Measurements from ENCODE around the gene LSM14A.
"Not testable (repeated sequence)": the region's sequence is repeated elsewhere in the genome, so short reads cannot be mapped to it uniquely, and the experiment has no call there.

The LSM14A gene

GRCh38 chr19:34171877-34172660, at the start of gene LSM14A:
TSS of gene LSM14A (plus strand) at chr19:34172504. CDS start at chr19:34172643, 139 bp downstream.
- DNase-seq: peak; percentile 78

DNA sequence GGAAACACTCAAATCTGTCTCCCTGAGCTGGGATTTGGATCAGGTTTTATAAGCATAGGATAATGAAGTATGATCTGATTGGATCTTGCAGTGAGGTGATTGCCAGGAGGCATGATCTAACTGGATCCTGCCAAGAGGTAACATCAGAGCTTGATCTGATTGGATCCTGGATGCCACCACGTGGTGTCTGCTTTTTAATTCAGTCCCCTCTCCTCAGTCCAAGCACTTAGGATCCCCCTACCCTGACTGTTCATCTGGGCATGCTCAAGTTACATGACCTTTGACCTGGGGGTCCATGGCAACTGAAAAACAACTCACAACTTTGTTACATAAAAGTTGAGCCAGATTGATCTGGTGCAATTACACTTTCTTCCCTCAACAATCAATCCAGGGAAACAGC, 47.5 kb upstream of the LSM14A start:
- DNase-seq: no peak

DNA sequence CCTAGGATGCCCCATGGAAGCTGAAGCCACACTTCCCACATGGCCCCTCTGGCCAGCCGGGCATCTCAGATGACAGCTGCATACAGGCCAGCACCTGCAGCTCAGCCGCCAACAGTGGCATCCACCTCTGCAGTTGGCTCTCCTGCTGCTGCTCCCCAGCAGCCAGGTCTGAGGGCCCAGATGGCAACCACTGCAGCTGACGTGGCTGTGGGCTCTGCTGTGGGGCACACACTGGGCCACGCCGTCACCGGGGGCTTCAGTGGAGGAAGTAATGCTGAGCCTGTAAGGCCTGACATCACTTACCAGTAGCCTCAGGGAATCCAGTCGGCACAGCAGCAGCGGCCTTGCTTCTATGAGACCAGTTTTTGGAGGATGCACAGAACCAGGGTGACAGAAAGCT, 45.3 kb upstream of the LSM14A start:
- DNase-seq: no peak

DNA sequence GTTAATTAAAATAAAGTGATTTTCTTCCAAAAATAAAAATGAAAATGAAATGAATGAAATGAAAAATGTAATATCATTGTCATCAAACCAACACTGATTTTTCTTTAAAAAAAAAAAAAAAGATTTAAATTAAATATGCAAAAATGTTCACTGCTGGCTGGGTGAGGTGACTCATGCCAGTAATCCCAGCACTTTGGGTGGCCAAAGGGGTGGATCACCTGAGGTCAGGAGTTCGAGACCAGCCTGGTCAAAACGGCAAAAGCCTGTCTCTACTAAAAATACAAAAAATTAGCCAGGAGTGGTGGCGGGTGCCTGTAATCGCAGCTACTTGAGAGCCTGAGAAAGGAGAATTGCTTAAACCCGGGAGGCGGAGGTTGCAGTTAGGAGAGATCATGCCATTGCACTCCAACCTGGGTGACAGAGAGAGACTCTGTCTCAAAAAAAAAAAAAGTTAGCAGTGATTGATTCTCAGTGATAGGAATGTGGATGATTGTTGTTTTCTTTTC, 44.6 kb upstream of the LSM14A start:
- DNase-seq: no peak

GRCh38 chr19:34128558-34129250, 43.6 kb upstream of the LSM14A start:
- DNase-seq: no peak

- DNase-seq: no peak
Observed at GRCh38 chr19:34131100-34131499, 41.2 kb upstream of the LSM14A start.

DNA sequence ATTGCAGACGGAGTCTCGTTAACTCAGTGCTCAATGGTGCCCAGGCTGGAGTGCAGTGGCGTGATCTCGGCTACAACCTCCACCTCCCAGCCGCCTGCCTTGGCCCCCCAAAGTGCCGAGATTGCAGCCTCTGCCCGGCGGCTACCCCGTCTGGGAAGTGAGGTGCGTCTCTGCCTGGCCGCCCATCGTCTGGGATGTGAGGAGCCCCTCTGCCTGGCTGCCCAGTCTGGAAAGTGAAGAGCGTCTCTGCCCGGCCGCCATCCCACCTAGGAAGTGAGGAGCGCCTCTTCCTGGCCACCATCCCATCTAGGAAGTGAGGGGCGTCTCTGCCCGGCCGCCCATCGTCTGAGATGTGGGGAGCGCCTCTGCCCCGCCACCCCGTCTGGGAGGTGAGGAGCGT, 40.2 kb upstream of the LSM14A start:
- not testable (repeated sequence) for DNase-seq

DNA sequence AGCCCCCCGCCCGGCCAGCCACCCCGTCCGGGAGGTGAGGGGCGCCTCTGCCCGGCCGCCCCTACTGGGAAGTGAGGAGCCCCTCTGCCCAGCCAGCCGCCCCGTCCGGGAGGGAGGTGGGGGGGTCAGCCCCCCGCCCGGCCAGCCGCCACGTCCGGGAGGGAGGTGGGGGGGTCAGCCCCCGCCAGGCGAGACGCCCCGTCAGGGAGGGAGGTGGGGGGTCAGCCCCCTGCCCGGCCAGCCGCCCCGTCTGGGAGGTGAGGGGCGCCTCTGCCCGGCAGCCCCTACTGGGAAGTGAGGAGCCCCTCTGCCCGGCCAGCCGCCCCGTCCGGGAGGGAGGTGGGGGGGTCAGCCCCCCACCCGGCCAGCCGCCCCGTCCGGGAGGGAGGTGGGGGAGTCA, 39.6 kb upstream of the LSM14A start:
- DNase-seq: not testable (repeated sequence)

GRCh38 chr19:34134190-34135053, 37.9 kb upstream of the LSM14A start:
- DNase-seq: peak; percentile 70

DNA sequence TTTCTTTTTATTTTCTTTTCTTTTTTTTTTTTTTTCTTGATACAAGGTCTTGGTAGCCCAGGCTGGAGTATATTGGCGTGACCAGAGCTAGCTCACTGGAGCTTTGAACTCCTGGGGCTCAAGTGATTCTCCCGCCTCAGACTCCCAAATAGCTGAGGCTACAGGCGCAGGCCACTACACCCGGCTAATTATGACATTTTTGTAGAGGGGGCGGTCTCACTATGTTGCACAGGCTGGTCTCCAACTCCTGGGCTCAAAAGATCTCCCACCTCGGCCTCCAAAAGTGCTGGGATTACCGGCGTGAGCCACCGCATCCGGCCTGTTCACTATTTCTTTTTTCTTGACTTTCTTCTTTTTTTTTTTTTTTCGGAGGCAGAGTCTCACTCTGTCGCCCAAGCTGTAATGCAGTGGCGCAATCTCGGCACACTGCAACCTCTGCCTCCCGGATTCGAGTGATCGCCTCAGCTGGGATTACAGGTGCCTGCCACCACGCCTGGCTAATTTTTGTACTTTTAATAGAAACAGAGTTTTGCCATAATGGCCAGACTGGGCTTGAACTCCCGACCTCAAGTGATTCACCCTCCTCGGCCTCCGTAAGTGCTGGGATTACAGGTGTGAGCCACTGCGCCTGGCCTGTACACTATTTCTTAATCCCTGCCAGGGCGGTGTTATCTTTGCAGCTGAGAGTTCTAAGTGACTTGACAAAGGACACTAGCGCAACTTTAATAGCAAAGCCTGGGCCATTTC, 37.1 kb upstream of the LSM14A start:
- DNase-seq: no peak

DNA sequence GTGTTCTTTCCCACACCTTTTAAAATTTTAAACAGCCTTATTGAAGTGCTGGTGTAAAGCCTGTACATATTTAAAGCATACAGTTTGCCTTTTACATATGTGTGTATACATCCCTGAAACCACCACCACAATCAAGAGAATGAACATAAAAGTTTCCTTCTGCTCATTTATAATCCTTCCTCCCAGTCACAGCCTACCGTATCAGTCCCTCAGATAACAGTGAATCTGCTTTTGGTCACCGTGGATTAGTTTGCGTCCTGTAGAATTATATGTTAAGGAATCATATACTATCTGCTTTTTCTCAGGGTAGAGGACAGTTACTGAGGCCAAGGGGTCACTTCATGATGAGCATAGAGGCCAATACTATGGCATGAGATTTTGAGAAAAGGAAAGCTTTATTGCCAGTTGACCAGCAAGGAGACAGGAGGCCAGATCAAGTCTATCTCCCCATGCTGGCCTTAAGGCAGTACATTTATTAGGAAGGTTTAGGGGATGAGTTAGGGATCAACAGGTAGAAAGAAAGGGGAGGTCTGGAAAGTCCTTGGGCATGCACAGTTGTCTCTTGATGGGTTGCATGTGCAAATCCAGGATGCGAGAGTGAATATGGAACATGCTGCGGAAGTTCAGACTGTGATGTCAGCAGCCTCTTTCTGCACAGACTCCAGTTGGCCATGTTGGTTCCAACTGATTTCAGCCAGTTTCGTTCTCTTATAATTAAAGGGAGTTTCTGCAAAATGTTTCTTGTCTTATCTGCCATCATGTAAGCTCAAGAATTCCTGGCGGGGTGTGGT, 36.3 kb upstream of the LSM14A start:
- DNase-seq: no peak

DNA sequence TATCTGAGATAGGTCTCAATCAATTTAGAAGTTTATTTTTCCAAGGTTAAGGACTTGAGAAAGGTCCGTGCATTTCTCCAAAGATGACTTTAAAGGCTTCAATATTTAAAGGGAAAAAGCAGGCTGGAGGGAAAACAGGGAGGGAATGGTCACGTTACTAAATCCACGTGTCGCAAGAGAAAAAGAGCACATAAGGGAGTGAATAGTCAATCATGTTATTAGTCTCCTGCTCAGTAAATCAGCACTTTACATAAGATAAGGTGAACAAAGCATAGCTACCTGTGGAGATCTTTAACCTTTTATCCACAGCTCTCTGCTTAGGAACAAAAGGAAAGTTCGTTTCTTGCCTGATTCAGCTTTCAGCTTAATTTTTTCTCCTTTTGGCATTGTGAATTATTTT, 31.3 kb upstream of the LSM14A start:
- no peak for DNase-seq

DNA sequence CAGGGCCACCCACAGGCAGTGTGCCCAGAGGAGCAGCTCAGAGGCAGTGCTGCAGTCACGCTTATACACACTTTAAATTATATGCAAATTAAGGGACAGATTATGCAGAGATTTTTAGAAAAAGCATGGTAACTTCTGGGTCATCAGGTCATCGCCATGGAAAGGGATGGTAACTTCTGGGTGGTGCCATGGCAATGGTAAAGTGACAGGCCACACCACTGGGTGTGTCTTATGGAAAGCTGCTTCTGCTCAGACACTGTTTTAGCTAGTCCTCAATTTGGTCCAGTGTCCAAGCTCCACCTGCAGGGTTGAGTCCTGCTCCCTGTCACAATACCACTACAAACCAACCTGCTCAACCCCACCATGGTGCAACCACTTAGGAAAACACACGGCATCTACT, 29.9 kb upstream of the LSM14A start:
- no peak for DNase-seq

- DNase-seq: peak; percentile 32
Observed at GRCh38 chr19:34145741-34146202, 26.5 kb upstream of the LSM14A start.

DNA sequence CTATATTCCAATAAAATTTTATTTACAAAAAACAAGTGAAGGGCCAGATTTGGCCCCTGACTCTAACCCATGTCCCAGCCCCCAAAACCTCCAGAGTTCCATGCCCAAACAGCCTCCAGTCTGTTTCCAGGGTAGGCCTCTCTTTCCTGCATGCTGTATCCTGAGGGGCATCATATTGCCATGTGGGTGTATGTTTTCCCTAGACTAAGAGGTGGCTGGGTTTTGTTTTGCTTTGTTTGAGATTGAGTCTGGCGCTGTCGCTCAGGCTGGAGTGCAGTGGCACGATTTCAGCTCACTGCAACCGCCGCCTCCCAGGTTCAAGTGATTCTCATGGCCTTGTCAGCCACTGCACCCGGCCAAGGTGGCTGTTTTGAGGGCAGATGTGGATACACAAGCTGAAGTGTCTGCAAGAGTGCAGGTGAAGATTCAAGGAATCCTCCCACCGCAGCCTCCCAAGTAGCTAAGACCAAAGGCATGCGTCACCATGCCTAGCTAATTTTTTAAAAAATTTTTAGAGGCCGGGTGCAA, 23.6 kb upstream of the LSM14A start:
- DNase-seq: no peak

GRCh38 chr19:34149873-34150272, 22.4 kb upstream of the LSM14A start:
- no peak for DNase-seq

GRCh38 chr19:34150558-34150957, 21.7 kb upstream of the LSM14A start:
- DNase-seq: no peak

DNA sequence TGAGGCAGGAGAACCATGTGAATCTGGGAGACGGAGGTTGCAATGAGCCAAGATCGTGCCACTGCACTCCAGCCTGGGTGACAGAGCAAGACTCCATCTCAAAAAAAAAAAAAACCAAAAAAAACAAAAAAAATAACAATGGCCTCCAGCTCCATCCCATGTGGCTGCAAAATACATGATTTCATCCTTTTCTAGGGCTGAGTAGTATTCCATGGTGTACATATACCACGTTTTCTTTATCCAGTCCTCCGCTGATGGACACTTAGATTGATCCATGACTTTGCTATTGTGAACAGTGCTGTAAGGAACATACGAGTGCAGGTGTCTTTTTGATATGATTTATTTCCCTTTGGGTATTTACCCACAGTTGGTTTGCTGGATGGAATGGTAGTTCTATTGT, 20.9 kb upstream of the LSM14A start:
- no peak for DNase-seq

- no peak for DNase-seq
Observed at GRCh38 chr19:34154401-34154800, 17.9 kb upstream of the LSM14A start.

DNA sequence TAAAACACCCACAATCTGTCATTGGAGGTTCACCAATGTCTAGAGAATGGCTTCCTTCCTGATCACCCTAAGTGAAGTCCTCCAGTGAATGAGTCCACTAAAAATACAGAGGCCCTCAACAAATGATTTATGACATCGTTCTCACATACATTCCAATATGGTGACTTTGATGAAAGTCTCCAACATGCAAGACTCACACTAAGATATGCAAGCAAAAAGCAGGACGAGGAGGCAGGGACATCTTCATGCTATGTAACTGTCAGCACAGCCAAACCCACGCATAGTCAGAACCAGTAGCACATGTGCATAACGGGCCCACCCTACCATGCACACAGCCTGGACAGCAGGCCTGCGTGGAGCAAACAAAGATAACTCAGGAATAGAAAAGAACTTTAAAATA, 16.6 kb upstream of the LSM14A start:
- DNase-seq: no peak

- not testable (repeated sequence) for DNase-seq
Observed at GRCh38 chr19:34158966-34159365, 13.3 kb upstream of the LSM14A start.

All from NCI-H1092 treated with DMSO at 0.1 percent for 48 hours (cell line).